Activated B cell treated with CpG ODN at 0.5 μM for 24 hours (primary cell): ENCODE measurements around the gene EXTL1. TPM values are rescaled to one million over a fixed set of nuclear protein-coding genes. Genes with fewer than 3 reads are reported as not detected.
"Not testable (repeated sequence)": the region's sequence is repeated elsewhere in the genome, so short reads cannot be mapped to it uniquely, and the experiment has no call there.

Experiments
- ATAC-seq: fragments of 200-7000 bp; cut with Tn5 transposase; one replicate; pipeline ENCODE4 v1.10.0; 2021; ENCODE audit warnings: low read depth, mild to moderate bottlenecking, moderate library complexity
- CTCF ChIA-PET: fragments of 350-600 bp; sonication (Branson Sonifier 250); formaldehyde crosslinking; loops from one replicate; lab custom pipeline; 2021; ENCODE audit warnings: antibody characterized with exemption; lab: Charles Lee
- POLR2A ChIA-PET: fragments of 350-600 bp; sonication (Branson Sonifier 250); formaldehyde crosslinking; loops from one replicate; lab custom pipeline; 2021; ENCODE audit warnings: antibody characterized with exemption; lab: Charles Lee
- DNase-seq: peaks from one replicate; pipeline ENCODE4 v3.0.0; 2022
- H3K27ac Mint-ChIP-seq: one replicate; pipeline ENCODE4 v1.8.0; 2020; ENCODE audit warnings: mixed read lengths
- H3K27me3 Mint-ChIP-seq: one replicate; pipeline ENCODE4 v1.8.0; 2021; ENCODE audit warnings: mixed read lengths
- H3K36me3 Mint-ChIP-seq: one replicate; pipeline ENCODE4 v1.8.0; 2021; ENCODE audit warnings: low read depth, mixed read lengths
- H3K4me1 Mint-ChIP-seq: one replicate; pipeline ENCODE4 v1.8.0; 2021; ENCODE audit warnings: mixed read lengths
- H3K4me3 Mint-ChIP-seq: one replicate; pipeline ENCODE4 v1.8.0; 2020; ENCODE audit warnings: mild to moderate bottlenecking, mixed read lengths
- H3K9me3 Mint-ChIP-seq: one replicate; pipeline ENCODE4 v1.8.0; 2020; ENCODE audit warnings: mixed read lengths
- CTCF ChIP-seq: fragments of 200-600 bp; IDR thresholded peaks from one replicate; pipeline ENCODE4 v1.8.0; 2022; ENCODE audit warnings: antibody characterized with exemption, mild to moderate bottlenecking
- intact Hi-C: fragments of 100-400 bp; cut with micrococcal nuclease; formaldehyde crosslinking; loops from one replicate; pipeline ENCODE4 v1.15.1; 2024
- total RNA-seq: library from RNA; stranded (reverse); gene quantifications from 2 replicates; pipeline ENCODE4 v1.2.3, GENCODE V29; 2022

Gene EXTL1
- total RNA-seq, 1 donor from 2014 or later: not detected

- ChIA-PET CTCF (interaction anchor here (0.7 kb wide), 1 partner anchor 148 kb away, joined by 3 read pairs; no protein-coding TSS in a partner anchor), POLR2A (no interaction called here)
- Mint-ChIP-seq H3K4me3 (no peak overlapping the region), H3K4me1 (no peaks in the 10 kb centered on the region), H3K36me3 (peaks cover 73% of the 10 kb centered on the region), H3K27me3 (no peaks in the 10 kb centered on the region), H3K27ac (no peak overlapping the region), H3K9me3 (no peaks in the 10 kb centered on the region)
- DNase-seq (no peak), ATAC-seq (no peak)
- no peak for TF ChIP-seq CTCF
- intact Hi-C loops: no loop called here
Measured at GRCh38 chr1:25979210-25979609, 42.4 kb upstream of the EXTL1 start.

GRCh38 chr1:25985171-25985570, 36.4 kb upstream of the EXTL1 start:
- Mint-ChIP-seq H3K27me3 (no peaks in the 10 kb centered on the region), H3K4me1 (no peaks in the 10 kb centered on the region), H3K9me3 (no peaks in the 10 kb centered on the region), H3K4me3 (no peak overlapping the region), H3K27ac (no peak overlapping the region), H3K36me3 (peaks cover 64% of the 10 kb centered on the region)
- CTCF ChIA-PET: no interaction called here
- no peak for DNase-seq
- intact Hi-C loops: no loop called here
- TF ChIP-seq CTCF: no peak
- POLR2A ChIA-PET: no interaction called here
- no peak for ATAC-seq

- ChIA-PET POLR2A (no interaction called here), CTCF (no interaction called here)
- no peaks in the 10 kb centered on the region for H3K4me1 Mint-ChIP-seq
- peaks cover 64% of the 10 kb centered on the region for H3K36me3 Mint-ChIP-seq
- no peaks in the 10 kb centered on the region for H3K9me3 Mint-ChIP-seq
- no peak for TF ChIP-seq CTCF
- DNase-seq (no peak), ATAC-seq (no peak)
- H3K27me3 Mint-ChIP-seq: no peaks in the 10 kb centered on the region
- H3K4me3 Mint-ChIP-seq: no peak overlapping the region
- no peak overlapping the region for H3K27ac Mint-ChIP-seq
- intact Hi-C loops: no loop called here
Measured at GRCh38 chr1:25985670-25986069, 35.9 kb upstream of the EXTL1 start.

GRCh38 chr1:25986773-25987172, 34.8 kb upstream of the EXTL1 start:
- intact Hi-C loops, H3K4me3 Mint-ChIP-seq, H3K4me1 Mint-ChIP-seq, H3K27me3 Mint-ChIP-seq, CTCF ChIA-PET, DNase-seq, H3K27ac Mint-ChIP-seq, H3K9me3 Mint-ChIP-seq, ATAC-seq: not testable (repeated sequence)
- H3K36me3 Mint-ChIP-seq: peaks cover 58% of the 10 kb centered on the region
- POLR2A ChIA-PET: interaction anchor here (1.2 kb wide), 1 partner anchor 11 kb away, joined by 4 read pairs; the partner anchor contains the start of gene PAFAH2

GRCh38 chr1:25987951-25988350, 33.6 kb upstream of the EXTL1 start:
- Mint-ChIP-seq H3K4me3 (no peak overlapping the region), H3K9me3 (no peaks in the 10 kb centered on the region), H3K27me3 (no peaks in the 10 kb centered on the region), H3K4me1 (peaks cover 4% of the 10 kb centered on the region), H3K27ac (no peak overlapping the region), H3K36me3 (peaks cover 46% of the 10 kb centered on the region)
- DNase-seq: no peak
- TF ChIP-seq CTCF: no peak
- intact Hi-C loops: no loop called here
- CTCF ChIA-PET: no interaction called here
- no peak for ATAC-seq
- POLR2A ChIA-PET: interaction anchor here (1.2 to 1.3 kb wide), 2 partner anchors 10 kb away, joined by 4 to 5 read pairs; partner anchors contain the start of gene PAFAH2
